ENCODE results near the gene SUPT20HL2.
A peak's percentile ranks its signal among the peaks of the same experiment; 100 is the strongest.
"Not testable (repeated sequence)": the region's sequence is repeated elsewhere in the genome, so short reads cannot be mapped to it uniquely, and the experiment has no call there.

SUPT20HL2 gene

DNA sequence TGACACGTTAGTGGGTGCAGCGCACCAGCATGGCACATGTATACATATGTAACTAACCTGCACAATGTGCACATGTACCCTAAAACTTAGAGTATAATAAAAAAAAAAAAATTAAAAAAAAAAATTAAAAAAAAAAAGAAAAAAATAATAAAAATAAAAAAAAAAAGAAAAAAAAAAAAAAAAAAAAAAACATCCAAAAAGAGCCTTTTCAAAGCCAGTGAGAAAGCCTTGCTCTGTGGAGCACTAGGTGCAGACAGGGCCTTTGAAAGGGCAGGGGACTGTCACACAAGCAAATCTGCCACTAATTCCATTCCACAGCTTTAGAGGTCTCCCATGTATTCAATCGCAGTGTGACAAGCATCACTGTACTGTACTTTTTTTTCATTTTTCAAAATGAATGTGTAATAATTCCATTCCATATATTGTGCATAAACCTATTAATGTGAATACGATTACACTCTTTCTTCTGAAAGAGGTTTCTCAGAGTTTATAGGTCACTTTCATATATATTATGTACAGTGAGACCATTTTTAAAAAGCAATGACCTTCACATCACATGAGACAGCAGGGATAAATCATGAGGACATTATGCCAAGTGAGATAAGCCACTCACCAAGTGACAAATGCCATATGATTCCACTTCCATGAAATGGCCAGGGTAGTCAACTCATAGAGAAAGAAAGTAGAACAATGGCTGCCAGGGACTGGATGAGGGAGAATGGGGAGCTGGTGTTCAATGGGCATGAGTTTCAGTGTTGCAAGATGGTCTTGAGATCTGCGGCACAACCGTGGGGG lies 4.1 kb downstream of the SUPT20HL2 start:
- not testable (repeated sequence) for DNase-seq

DNA sequence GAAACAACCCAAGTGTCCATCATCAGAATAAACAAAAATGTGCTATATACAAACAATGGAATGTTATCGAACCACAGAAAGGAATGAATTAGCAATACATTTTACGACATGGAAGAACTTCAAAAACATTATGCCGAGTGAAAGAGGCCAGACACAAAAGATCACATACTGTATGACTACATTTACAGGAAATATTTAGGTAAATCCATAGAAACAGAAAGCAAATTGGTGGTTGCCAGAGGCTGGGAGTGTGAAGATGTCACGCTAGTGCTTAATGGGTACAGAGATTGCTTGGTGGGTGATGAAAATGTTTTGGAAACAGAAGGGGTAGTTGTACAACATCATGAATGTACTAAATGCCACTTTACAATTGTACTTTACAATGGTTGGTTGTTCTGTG lies 5.1 kb downstream of the SUPT20HL2 start:
- DNase-seq = not testable (repeated sequence)

DNA sequence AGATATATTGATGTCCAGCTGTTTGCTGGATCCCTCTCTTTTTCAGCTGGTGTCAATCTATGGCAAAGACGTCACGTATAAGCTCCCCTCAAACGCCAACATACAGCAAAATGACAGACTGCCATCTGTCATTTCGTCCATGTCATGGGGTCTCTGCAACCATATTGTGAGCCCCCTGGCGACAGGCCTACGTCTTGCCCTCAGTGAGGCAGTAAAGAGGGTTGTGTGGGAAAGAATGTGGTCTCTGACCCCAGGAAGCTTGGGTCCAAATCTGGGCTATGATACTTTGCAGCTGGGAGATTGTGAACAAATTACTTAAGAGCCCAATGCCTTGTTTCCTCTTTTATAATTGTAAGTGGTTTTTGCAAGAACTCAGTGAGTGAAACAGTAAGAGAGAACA lies 7.4 kb downstream of the SUPT20HL2 start:
- no peak for DNase-seq

DNA sequence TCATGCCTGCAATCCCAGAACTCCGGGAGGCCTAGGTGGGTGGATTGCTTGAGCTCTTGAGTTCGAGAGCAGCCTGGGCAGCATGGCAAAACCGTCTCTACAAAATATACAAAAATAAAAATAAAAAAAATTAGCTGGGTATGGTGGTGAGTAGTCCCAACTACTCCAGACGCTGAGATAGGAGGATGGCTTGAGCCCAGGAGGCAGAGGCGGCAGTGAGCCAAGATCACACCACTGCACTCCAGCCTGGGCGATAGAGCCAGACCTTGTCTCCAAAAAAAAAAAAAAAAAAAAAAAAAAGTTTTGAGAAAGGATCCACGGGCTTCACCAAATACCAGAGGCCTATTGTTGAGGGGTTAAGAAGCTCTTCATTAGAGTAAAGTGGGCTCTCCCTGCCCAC lies 8.0 kb downstream of the SUPT20HL2 start:
- no peak for DNase-seq

DNA sequence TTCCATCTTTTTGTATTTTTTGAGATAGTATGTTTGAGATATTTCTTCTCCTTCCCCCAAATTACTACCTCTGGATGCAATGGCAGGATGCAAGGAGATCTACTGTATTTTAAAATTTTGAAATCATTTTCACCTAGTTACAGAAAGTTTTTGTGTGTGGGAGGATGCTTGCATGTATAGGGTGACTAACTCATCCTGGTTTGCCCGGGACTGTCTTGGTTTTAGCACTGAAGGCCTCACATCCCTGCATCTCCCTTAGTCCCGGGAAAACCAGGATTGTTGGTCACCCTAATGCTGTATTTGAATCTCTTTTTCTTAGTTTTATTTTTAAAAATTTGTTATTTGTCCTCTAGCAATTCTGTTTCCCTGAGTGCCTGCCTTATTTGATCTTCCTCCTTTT lies 12.1 kb downstream of the SUPT20HL2 start:
- DNase-seq = no peak

DNA sequence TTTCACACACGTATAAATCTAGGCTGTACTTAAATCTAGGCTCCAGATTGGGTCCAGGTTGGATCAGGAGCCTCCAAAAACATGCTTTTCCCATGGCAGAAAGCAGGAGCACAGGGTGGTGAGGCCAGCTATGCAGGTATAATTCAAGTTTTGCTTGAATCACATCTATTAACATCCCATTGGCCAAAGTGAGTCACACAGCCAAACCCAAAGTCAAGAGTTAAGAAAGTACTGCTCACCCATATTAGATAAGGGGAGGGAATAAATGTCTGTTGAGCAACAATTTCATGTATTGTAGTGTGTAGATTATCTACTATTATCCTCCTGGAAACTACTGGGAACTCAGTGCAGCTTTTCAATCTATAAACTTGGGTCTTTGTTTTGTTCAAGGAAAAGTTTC lies 12.8 kb downstream of the SUPT20HL2 start:
- peak; percentile 45 for DNase-seq

DNA sequence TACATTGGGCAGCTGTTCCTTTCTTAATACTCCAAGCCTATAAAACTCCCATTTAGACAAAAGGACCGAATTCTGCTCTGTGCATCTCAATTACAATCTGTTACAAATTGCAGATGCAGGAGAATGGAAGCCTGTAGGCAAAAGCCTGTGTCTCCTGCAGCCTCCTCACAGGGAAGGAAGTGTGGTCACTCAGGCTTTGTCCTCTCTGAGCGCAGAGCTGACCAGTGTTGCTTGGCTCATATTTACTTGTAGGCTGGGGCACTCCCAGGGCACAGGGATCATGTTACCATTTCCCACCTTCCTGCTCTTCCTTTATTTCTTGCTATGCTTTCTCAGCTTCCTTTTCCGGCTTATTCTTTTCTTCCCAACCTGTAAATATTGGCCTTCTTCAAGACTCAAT lies 15.7 kb downstream of the SUPT20HL2 start:
- no peak for DNase-seq

DNA sequence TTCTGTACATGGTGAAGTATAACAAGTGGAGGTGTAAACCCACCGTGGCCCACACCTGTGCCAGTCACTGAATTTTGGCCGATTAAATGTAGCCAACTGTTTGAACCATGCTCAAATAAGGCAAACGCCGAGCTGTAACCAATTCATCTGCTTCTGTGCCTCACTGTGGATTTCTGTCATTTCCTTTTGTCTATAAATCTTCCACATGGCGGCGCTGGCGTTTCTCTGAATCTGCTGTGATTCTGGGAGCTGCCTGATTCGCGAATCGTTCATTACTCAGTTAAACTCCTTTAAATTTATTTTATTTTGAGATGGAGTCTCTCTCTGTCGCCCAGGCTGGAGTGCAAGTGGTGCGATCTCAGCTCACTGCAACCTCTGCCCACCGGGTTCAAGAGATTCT lies 19.2 kb downstream of the SUPT20HL2 start:
- no peak for DNase-seq

DNA sequence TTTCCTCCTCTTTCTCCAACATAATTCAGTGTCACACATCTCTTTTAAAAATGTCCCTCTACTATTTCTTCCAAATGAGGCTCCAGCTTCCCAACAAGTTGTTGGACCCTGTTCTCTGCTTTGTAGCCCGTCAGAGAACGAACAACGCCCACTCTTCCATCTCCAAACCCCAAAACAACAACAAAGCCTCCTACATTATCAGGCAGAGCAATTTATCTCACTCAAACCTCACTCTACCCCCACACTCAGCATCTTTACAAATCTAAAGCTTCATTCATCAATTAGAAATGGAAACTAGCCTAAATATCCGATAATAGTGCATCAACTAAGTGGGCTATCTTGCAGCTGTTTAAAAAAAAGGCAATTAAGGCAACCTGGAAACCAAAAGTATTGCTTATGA lies 20.5 kb downstream of the SUPT20HL2 start:
- no peak for DNase-seq

DNA sequence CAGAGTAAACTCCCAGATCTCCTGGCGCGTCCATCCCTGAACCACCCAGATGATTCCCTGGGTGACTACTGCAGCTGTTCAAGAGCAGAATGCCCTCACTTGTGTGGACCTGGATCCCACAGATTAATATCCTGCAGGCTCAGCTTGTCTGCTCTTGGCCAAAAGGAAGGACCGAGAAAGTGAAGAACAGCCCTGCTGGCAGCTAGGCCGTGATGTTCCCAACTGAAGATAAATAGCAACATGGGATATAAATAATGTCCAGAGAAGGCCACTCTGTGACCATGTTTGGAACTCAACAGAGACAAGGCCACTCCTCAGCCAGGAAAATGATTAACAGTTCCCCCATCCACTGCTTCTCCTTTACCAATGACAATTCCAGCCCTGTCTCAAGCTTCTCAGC lies 21.5 kb downstream of the SUPT20HL2 start:
- DNase-seq = no peak

DNA sequence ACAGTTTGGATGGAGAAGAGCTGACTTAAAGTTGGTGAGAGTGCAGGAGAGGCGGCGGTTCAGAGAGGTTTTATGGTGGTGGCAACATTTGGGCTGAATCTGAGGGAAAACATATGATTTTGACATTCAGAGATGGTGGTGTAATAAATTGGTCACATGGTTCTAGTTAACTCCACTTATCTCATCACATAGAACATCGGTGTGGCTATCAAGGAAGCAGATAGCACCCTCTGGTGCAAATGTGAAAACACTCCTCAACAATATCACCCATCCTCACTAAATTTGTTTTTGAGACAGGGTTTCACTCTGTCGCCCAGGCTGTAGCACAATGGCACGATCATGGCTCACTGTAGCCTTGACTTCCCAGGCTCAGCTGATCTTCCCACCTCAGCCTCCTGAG lies 28.8 kb downstream of the SUPT20HL2 start:
- DNase-seq = no peak

DNA sequence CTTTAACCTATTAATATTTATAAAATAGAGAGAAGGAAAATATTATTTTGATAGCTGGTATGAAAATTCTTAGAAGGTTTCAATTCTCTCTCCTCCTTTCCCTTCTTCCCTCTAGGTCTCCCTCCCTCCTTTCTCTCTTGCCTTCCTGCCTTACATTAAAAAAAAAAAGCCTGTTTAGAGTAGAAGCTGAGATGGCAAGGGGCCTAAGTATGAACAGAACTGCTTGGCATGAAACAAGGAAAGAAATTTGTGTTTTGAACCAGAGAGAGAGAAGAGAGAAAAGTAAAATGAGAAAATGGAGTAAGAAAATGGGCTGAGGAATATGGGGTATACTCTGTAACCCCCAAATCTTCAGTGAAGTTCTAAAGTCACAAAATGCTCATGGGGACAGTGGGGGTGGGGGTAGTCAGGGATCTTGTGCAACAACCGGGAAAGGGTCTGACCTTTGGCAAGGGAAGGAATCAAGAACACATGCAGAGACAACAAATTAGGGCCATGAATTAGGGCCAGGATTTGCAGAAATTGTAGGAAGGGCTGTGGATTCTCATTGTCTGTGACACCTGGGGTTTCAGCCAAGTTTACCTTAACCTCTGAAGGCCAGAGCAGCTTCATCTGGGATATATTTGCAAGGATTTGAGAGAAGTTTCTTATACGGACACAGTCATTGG lies 30.6 kb downstream of the SUPT20HL2 start:
- DNase-seq = no peak

DNA sequence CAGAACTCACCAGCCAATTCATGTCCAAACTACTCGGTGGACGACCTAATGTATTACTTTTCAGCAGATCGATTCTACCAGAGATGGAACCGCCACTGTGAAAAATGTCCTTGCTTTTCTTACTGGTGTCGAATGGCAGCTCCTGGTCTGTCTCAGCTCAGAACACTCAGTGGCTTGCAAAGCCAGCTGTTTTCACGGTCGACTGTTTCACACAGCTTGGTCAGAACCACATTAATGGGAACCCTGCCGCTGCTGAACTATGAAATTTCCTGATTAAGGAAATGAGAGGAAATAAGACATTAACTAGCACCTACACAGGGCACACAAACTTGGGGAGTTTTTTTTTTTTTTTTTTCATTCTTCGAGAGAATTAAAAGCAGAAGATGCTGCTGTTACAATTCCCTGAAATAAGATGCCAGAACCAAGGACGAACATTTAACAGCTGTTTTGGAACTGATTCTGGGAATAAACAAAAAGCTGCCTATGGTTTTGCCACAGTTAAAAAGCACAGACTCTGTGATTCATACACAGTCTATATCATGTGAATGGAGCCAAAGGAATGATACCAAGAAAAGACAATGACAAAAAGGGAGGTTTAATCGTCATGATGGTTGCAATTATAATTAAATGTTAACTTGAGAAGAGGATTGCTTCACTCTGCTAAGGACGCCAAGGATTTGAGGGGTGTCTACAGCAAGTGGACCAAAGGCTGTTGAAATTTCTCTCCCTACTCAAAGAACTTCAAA lies 31.3 kb downstream of the SUPT20HL2 start:
- no peak for DNase-seq

DNA sequence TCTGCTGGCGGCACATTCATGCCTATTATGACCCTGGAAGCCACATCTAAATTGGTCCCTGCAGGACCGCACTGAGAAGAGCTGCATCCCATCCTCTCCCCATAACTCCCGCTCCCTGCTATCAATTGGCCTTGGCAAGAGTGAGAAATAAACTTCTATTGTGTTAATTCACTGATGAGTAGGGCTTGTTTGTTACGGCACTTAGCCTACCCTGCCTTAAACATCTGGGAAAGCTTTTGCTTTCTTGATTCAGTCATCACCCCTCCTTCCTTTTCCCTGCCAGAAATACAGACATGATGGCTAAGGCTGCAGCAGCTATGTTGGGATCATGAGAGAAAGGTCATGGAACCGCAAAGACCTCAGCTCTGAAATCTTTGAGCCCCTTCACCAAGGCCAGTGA lies 36.5 kb downstream of the SUPT20HL2 start:
- DNase-seq = no peak

DNA sequence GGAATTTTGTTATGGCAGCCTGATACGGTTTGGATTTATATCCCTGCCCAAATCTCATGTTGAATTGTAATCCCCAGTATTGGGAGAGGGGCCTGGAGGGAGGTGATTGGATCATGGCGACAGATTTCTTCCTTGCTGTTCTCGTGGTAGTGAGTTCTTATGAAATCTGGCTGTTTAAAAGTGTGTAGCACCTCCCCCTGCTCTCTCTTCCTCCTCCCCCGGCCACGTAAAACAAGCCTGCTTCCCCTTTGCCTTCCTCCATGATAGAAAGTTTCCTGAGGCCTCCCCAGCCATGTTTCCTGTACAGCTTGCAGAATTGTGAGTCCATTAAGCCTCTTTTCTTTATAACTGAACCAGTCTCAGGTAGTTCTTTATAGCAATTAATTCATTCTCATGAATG lies 37.9 kb downstream of the SUPT20HL2 start:
- no peak for DNase-seq

DNA sequence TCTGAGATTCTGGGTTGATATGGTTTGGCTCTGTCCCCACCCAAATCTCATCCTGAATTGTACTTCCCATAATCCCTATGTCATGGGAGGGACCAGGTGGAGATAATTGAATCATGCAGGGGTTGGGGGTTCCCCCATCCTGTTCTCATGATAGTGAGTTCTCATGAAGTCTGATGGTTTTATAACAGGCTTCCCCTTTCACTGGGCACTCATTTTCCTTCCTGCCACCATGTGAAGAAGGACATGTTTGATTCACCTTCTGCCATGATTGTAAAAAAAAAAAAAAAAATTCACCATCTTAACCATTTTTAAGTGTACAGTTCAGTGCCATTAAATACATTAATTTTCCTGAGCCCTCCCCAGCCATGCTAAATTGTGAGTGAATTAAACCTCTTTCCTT lies 42.6 kb downstream of the SUPT20HL2 start:
- DNase-seq = no peak

DNA sequence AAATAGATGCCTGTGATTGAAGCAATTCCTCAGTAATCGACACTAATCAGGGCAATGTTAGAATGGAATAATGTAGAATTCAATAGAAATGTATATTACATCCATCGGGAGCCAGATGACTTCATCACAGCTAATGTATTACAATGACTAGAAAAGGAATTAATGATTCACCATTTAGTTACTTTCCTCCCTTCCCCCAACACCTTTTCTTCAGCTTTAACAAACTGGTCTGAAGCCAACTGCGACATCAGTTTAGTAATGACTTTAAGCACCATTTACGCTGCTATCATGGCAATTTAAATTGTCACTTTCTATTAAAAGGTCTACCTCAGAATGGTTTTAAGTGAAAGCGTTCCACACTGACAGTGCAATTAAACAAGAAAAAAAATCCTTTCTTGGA lies 45.1 kb downstream of the SUPT20HL2 start:
- no peak for DNase-seq

DNA sequence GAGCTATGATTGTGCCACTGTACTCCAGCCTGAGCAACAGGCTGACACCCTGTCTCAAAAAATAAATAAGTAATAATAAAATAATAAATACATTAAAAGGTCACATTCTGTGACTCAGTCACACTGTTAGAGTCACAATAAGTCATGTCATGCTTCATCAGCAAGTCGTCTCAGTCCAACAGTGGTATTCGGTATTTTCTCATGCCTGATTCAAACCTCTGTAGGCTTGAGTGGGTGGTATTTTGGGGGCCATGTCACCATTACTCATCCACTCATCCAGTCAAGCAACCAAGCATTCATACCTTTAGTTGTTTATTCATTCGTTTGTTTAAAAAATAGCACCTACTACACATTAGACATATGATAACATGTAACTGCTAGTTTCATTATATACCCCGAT lies 46.9 kb downstream of the SUPT20HL2 start:
- DNase-seq = no peak

DNA sequence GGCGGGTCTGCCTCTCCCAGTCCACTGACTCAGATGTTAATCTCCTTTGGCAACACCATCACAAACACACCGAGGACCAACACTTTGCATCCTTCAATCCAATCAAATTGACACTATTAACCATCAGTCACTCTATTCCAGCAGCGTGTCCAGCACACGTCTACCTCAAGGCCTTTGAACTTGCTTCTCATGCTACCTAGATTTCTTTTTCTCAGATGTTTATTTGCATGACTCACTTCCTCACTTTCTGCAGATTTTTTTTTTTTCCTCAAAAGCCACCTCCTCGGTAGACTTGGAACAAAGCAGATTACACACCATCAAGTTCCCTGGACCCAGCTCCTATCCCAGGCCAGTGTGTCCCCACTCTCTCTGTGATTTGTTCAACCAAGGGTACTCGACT lies 49.5 kb downstream of the SUPT20HL2 start:
- DNase-seq = no peak

DNA sequence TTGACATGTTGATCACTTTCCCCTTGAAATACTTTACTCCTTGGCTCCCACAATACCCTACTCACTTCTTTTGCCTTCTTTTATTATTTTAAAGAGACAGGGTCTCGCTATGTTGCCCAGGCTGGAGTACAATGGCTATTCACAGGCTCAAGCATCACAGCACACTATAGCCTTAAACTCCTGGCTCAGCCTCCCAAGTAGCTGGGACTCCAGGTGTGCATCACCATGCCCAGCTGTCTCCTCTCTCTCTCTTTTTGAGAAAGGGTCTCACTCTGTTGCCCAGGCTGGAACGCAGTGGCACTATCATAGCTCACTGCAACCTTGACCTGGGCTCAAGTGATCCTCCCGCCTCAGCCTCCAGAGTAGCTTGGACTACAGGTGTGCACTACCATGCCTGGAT lies 51.6 kb downstream of the SUPT20HL2 start:
- no peak for DNase-seq

All from NCI-H226 (cell line).